GF-D8 (cell line): ENCODE data around the gene SLC9A8.

Source experiments
- DNase-seq: peaks from one replicate; lab custom pipeline; 2025; lab: John Stamatoyannopoulos, UW

Gene SLC9A8

GRCh38 chr20:49878977-49879376 lies 66.3 kb downstream of the SLC9A8 start:
- DNase-seq: no peak

- no peak for DNase-seq
These were observed 67.5 kb downstream of the SLC9A8 start for GRCh38 chr20:49880177-49880576.

DNA sequence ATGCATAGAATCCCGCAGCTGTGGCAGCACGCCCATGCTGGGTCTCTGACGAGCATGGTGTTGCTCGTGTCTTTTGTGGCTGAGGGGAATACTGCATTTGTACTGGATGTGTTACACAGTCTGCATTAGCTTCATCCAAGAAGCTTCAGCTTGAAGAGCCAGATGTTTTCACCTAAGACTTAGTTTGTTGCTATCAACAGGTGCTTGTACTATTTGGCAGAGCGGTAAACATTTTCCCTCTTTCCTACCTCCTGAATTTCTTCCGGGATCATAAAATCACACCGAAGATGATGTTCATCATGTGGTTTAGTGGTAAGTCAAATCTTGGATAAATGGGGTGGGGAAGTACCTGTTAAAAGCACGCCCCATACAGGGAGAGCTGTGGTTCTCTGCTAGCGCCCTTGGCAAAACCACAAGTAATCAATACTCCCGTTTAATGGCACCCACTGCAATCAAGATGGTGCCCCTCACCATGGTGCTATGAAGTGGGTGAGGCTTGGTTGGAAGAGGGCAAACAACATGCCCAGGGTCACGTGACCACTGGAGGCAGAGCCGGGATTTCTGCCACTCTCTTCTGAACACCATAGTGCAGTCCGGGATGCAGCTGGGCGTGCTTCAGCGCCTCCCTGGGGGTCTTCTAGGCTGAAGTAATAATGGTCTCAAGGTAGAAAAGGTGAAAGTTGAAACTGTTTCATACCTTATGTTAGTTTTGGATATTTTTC lies 68.3 kb downstream of the SLC9A8 start:
- DNase-seq: no peak

GRCh38 chr20:49882171-49882970 lies 69.7 kb downstream of the SLC9A8 start:
- no peak for DNase-seq

DNA sequence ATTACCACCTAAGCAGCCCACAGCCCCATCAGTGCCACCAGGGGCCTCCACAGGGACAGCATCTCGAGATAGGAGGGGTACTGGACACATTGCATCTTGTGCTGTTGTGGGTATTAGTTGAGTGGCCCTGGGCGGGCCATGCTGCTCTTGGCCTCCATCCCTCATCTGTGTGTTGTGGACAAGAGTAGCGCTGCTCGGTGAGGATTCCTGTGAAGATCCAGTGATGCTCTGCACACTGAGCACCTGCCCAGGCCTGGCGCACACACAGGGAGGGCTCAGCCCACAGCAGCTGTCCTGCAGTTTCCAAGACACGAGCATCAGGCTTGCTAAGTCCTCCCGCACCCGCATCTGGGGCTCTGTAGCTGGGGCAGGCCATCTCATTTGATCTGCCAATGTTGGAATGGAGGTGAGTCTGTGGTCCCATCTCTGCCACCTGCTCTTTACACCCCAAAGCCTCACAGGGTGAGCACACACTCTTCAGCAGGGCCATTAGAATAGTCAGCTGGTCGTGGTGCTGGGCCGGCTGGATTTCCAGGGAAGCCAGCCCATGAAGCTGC lies 70.7 kb downstream of the SLC9A8 start:
- no peak for DNase-seq

DNA sequence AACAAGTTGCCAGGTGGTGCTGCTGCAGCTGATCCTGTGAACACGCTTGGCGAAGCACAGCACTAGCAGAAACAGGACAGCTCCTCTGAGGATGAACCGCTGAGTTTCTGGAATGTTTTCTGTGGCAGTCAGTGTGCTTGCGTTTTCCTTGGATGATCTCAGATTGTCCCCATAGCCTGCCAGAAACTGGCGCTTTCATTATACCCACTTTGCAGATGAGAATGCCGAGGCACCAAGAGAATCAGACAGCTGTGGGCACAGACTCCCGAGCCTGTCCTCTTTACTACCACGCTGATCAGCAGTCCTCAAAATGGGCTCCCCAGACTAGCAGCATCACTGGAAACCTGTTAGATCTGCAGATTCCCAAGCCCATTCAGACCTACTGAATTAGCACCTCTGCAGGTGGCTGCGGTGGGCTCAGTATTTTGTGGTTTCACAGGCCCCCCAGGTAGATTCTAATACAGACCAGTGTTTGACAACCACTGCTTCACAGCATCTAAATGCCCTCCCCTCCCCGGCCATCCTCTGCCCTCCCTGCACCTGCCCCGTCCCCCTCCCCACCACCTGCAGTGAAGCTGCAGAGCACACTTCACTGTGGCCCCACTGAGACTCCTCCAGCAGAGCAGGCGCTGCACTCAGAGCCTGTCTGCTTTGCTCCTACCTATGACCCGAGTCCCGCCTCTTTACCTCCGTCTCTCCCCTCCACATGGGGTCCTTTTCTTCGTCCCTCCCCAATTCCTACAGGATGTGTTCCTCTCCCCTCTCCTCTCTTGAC lies 73.1 kb downstream of the SLC9A8 start:
- DNase-seq: no peak

DNA sequence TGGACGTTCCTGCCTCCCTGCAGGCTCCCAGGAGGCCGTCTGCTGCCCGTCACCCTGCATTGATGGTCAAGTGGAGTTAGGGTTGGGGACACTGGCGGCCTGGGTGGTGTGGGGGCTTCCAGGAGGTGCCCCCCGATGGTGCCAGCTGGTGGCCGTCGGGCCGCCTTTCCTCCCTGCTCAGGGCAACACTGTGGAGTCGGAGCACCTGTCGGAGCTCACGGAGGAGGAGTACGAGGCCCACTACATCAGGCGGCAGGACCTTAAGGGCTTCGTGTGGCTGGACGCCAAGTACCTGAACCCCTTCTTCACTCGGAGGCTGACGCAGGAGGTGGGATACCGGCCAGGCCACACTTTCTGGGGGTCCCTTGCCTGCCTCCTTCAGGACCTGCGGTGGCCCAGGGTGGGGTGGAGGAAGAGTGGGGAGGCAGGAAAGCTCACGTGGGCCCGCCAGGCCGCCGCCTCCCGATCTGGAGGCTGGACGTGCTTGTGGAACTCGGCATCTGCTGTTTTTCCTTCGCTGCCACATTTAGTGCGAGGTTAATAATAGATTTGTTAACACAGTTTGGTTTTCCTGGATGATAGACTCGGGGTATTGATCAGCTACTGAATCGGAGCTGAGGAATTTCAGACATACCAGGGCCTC lies 74.1 kb downstream of the SLC9A8 start:
- no peak for DNase-seq

GRCh38 chr20:49887251-49888211 lies 74.9 kb downstream of the SLC9A8 start:
- DNase-seq: no peak

DNA sequence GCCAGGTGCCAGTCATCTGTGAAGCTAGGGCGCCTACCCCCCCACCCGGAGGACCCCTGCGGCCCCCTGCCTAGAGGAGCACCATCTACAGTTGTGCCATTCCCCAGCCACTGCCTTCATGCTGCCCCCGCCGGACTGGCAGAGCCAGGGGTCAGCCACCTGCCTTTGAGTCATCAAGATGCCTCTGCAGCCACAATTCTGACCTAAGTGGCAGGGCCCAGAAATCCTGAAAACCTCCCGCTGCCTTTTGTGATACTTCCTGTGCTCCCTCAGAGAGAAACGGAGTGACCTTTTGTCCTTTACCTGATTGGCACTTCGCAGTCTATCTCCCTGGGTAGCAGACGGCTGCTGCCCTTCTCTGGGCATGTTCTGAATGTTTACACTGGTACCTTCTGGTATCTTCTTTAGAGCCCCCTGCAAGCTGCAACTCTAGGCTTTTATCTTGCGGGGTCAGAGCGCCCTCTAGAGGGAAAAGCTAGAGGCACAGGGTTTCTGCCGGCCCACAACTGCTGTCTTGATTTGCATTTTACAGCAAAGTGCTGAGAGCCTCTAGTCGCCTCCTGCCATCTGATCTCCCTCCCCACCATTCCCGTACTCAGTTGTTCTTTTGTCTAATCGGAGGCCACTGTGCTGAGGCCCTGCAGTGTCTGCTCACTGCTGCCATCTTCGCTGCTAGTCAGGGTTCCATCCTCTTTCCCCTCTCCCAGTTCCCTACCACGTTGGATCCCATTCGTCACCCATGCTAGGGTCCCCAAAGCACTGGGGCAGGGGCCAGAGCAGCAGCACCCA lies 75.8 kb downstream of the SLC9A8 start:
- no peak for DNase-seq

GRCh38 chr20:49889001-49889934 lies 76.6 kb downstream of the SLC9A8 start:
- peak; percentile 46 for DNase-seq

- no peak for DNase-seq
These were observed 77.3 kb downstream of the SLC9A8 start for GRCh38 chr20:49889935-49890333.

DNA sequence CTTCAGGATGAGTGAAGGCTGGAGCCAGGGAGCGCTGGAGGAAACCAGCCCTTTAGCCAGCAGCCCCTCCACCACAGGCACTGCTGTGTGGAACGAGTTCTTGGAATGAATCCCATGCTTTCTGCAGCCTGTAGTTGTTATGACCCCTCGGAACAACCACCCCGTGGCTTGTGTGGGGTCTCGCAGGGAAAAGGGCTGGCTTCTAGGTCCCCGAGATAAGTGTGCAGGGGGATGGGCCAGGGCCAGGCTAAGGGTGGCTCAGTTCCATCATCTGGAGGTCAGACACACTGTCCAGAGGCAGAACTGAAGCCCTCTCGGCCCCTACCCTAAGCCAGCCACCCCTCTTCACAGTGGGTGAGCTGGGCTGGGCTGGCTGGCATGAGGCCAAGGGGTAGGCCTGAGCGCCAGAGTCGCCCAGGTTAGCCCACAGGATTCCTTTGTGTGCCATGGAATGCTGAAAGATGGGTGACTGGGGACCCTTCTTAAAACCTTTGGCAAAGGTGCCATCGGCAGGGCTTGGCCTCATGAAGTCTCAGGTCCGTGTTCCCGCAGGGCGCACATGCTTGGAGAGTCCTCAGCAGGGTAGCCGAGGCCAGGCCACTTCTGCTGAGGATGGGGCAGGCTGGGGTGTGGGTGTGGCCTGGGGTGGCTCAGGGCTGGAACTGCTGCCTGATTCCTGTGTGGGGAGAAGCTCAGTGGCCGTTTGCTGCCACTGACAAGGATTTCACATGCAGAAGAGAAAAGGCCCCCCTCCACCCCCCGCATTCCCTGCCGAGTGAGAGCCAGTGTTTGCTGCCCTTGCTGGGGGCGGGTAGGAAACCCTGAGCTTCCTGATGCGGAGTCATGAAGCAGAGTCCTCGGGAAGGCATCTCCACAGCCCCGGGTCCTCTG lies 78.1 kb downstream of the SLC9A8 start:
- DNase-seq: no peak

GRCh38 chr20:49891476-49892110 lies 79.0 kb downstream of the SLC9A8 start:
- no peak for DNase-seq

DNA sequence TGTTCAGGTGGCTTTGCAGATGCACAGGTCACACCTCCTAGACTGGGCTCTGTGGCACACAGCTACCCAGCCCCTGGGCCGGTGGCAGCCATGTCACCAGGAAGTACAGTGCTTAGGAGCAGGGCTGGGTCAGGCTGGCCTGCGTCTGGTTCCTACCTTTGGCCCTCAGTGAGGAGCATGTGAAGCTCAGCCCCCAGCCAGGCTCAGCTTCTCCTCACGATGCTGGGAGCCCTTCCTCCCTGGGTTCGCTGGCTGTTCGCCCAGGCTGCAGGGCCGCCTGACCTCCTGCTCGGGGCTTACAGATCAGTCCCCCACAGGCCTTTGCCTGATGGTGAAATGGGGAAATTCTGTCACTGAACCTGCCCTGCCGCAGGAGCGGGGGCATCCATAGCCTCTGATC lies 79.6 kb downstream of the SLC9A8 start:
- peak; percentile 32 for DNase-seq

- no peak for DNase-seq
These were observed 80.2 kb downstream of the SLC9A8 start for GRCh38 chr20:49892817-49893216.

DNA sequence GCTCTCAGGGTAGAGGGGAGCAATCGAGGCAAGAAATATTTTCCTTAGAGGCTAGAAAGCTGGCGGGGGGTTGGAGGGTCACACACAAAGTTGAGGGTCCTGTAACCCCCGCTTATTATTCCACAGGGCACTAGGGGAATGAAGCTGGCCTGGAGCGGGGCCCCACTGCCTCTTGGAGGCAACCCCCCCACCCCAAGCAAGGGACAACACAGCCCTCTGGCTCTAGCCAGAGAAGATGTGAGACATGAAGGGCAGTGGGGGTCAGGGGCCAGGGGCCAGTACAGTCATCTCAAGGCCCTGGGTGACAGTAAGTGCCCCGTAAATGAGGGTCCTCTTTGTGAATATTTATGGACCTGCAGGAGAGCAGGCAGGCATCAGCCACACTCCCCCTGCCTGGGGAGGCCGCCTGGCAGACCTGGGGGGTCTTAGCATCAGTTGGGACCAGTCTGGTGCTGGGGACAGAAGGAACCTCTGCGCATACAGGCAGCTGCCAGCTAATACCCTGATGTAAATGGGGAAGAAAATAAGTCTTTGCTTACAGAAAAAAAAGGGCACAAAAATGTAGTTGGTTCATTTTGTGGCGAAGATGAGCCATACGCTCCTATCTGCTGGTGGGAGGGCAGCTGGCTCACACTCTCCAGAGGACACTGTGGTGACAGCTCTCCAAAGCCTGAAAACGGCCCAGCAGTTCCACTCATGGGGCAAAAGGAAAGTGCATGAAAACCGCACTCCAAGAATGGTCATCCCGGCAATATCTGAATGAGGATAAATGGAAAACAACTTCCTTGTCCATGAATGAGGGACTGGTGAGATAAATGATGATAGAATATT lies 80.8 kb downstream of the SLC9A8 start:
- no peak for DNase-seq
